HG03159 (cell line): ENCODE data around the gene CDKN1C.

Experiments used
- ATAC-seq: cut with Tn5 transposase; IDR thresholded peaks from one replicate; pipeline ENCODE4 v1.9.1; 2021; ENCODE audit warnings: mild to moderate bottlenecking, moderate library complexity; ENCODE audit not compliant: unreplicated experiment

Gene CDKN1C

GRCh38 chr11:2848497-2848896 is 37.1 kb downstream of the CDKN1C start:
- ATAC-seq = no peak

- ATAC-seq = no peak
These were observed 38.0 kb downstream of the CDKN1C start for GRCh38 chr11:2847561-2847960.

- no peak for ATAC-seq
These were observed 39.1 kb downstream of the CDKN1C start for GRCh38 chr11:2846470-2846869.

GRCh38 chr11:2846056-2846455 is 39.5 kb downstream of the CDKN1C start:
- ATAC-seq = no peak

- ATAC-seq = no peak
These were observed 40.6 kb downstream of the CDKN1C start for GRCh38 chr11:2844996-2845395.

GRCh38 chr11:2844116-2844842 is 41.3 kb downstream of the CDKN1C start:
- ATAC-seq = no peak

GRCh38 chr11:2843551-2843950 is 42.0 kb downstream of the CDKN1C start:
- no peak for ATAC-seq

- ATAC-seq = no peak
These were observed 42.7 kb downstream of the CDKN1C start for GRCh38 chr11:2842876-2843275.

- ATAC-seq = no peak
These were observed 44.0 kb downstream of the CDKN1C start for GRCh38 chr11:2841411-2842190.

- ATAC-seq = no peak
These were observed 46.1 kb downstream of the CDKN1C start for GRCh38 chr11:2839395-2839943.

GRCh38 chr11:2838676-2839294 is 46.8 kb downstream of the CDKN1C start:
- ATAC-seq = no peak

- ATAC-seq = no peak
These were observed 47.5 kb downstream of the CDKN1C start for GRCh38 chr11:2838091-2838490.

- ATAC-seq = no peak
These were observed 47.9 kb downstream of the CDKN1C start for GRCh38 chr11:2837651-2838050.

GRCh38 chr11:2837096-2837601 is 48.4 kb downstream of the CDKN1C start:
- no peak for ATAC-seq

GRCh38 chr11:2836315-2837095 is 49.1 kb downstream of the CDKN1C start:
- ATAC-seq = no peak

GRCh38 chr11:2835751-2836150 is 49.8 kb downstream of the CDKN1C start:
- ATAC-seq = no peak

GRCh38 chr11:2835296-2835695 is 50.3 kb downstream of the CDKN1C start:
- ATAC-seq = no peak

- ATAC-seq = no peak
These were observed 50.9 kb downstream of the CDKN1C start for GRCh38 chr11:2834503-2835273.

GRCh38 chr11:2833716-2834502 is 51.7 kb downstream of the CDKN1C start:
- no peak for ATAC-seq
